Right kidney (tissue), 9 donors: Measurements from ENCODE around the gene SLC22A15.
"Not testable (repeated sequence)": the region's sequence is repeated elsewhere in the genome, so short reads cannot be mapped to it uniquely, and the experiment has no call there.

Experiments
- DNase-seq: peaks from one replicate; pipeline ENCODE4 v3.0.0-alpha.2; 2016
- long read RNA-seq, 8 donors: transcript quantifications; one replicate each; lab custom pipeline, GENCODE V29; 2026

SLC22A15 gene
- long read RNA-seq, donor 1: 0 reads
- long read RNA-seq, donor 2: 0 reads
- long read RNA-seq, donor 3, full-length matches to known transcripts: 2 of 2 reads
- long read RNA-seq, donor 3, partial matches to known transcripts: 0 of 2 reads
- long read RNA-seq, donor 3, other reads (novel, unspliced or antisense): 0 of 2 reads
- long read RNA-seq, donor 4, full-length matches to known transcripts: 1 of 1 reads
- long read RNA-seq, donor 4, partial matches to known transcripts: 0 of 1 reads
- long read RNA-seq, donor 4, other reads (novel, unspliced or antisense): 0 of 1 reads
- long read RNA-seq, donor 5: 0 reads
- long read RNA-seq, donor 6: 0 reads
- long read RNA-seq, donor 7, full-length matches to known transcripts: 1 of 1 reads
- long read RNA-seq, donor 7, partial matches to known transcripts: 0 of 1 reads
- long read RNA-seq, donor 7, other reads (novel, unspliced or antisense): 0 of 1 reads
- long read RNA-seq, donor 8: 0 reads

DNA sequence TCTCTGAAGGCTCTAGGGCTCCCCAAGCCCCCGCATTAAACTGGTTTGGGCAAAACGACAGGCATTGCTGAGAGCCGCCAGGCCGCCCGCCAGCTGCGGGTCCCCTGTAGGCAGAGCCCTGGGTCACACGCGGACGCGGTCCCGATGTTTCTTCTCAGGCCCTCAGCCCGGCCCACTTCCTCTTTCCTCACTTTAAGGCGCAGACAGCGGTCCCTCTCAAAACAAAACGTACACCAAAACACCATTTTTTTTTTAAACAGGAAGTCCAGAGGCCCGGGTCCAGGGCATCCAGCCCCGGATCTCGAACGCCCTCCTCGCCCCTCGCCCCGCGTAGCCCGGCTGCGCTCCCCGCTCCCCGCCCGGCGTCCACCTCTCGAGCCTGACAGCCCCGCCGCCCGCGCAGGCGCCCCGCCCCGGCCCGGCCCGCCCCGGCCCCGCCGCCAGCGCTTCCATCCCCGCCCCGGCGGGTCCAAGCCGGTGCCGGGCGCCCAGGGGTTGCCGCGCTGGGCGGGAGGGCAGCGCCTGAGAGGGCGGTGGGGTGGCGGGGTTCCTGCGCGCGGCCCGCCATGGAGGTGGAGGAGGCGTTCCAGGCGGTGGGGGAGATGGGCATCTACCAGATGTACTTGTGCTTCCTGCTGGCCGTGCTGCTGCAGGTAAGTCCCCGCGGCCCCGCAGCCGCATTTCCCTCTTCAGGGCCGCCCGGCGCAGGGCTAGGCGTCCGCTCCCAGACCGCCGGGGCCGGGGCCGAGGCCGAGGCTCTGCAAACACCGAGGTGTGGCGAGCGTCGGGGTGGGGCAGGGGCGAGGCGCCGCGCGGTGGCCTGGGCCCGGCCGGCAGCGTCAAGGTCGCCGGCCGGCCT is at the start of gene SLC22A15:
Gene SLC22A15, plus strand, starts transcription at position 452 of the 859 bp plus-strand sequence. Its CDS starts 115 bp downstream, at position 567.
- peak; percentile 77 for DNase-seq

DNA sequence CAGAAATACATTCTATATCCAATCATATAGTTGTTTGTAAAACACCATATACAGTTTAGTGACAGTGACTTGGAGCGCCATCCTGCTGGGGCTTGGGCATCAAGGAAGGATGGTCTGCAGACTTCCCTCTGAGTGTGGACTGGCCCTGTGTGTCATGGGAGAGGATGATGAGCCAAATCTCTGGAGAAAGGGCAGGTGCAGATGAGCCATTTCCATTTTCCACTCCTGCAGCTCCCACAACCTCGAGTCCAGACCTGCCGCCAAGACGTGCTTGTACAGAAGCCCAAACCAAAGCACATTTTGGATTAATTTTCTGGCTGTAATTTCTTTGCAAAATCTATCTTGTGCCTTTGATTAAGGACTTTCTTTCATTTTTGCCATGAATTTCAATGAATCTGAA is 48.3 kb upstream of the SLC22A15 start:
- no peak for DNase-seq

DNA sequence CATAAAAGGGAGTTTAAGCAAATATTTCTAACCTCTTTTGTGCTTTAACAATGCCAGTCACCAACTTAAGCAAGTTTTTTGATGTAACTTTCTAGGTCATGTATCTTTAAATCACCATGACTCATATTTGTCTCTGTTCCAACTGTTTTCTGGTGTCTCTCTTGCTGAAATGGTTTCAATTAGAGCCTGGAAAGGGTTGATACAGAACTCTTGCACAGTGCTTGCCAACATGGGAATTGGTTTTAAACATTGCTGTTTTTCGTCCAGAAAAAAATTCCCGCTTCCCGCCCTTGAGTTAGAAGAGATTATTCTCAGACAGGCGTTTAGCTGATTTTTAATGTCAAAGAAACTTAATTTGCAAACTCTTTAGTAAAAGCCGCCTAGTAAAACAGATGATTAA is 46.4 kb upstream of the SLC22A15 start:
- DNase-seq: no peak

DNA sequence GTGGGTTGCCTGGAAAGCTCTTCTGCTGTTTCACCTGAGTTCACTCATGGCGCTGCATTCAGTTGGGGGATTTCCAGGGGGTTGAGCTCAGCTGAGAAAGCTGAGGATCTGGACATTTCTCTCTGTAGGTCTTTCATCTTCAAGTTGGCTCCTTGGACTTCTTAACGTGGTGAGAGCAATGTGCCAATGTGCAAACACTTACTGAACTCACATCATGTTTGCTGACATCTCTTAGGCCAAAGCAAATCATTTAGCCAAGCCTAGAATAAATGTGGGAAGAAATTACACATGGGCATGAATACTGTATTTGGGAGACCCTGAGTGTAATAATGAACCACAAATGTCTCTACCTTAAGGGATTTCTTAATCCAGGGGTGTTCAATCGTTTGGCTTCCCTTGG is 42.7 kb upstream of the SLC22A15 start:
- no peak for DNase-seq

DNA sequence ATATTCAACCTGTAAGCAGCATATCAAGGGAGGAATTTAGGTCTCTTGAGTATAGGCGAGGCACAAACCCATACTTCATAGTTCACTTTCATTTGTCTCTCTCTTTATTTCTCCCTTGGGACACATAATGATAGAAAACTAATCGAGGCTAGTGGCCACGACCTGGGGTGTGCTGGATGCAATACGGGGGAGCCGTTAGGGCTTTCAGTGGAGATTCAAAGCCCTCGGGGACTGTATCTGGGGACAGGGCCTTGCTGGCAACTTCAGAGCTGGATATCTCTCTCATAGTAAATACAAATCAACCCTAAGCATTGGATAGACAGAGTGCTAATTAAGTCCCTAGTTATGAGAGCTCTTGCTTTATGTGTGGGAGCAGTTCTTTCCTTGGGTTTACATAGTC is 36.9 kb upstream of the SLC22A15 start:
- DNase-seq: no peak

DNA sequence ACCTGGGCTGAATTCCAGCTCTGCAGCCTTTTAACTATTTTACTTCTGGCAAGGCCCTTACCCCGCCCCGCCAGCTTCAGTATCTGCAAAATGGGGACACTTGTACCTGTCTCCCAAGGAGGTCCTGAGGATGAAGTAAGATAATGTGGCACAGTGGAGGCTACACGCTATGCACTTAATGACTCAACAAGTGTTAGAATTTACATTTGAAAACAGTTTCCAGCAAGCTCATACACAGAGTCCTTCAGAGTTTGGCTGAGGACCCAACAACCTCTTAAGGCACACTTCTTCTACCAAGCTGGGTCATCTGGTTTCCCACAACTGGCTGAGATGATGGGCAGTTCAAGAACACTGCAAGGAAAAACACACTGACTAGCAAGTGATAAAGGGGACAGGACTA is 30.2 kb upstream of the SLC22A15 start:
- DNase-seq: no peak

DNA sequence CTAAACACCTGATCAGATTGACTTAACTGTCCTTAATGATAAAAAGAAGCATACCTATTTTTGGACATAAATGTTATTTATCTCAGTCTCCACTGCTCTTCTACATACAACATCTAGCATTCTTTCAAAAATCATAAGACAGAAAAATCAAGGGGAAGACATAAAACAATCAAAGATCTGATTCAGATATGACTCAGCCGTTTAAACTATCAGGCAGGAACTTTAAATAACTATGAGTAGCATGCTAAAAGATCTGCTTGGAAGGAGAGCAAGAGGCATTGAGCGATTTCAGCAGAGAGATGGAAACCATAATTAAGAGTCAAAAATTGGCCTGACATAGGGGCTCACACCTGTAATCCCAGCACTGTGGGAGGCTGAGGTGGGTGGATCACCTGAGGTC is 27.2 kb upstream of the SLC22A15 start:
- DNase-seq: no peak

DNA sequence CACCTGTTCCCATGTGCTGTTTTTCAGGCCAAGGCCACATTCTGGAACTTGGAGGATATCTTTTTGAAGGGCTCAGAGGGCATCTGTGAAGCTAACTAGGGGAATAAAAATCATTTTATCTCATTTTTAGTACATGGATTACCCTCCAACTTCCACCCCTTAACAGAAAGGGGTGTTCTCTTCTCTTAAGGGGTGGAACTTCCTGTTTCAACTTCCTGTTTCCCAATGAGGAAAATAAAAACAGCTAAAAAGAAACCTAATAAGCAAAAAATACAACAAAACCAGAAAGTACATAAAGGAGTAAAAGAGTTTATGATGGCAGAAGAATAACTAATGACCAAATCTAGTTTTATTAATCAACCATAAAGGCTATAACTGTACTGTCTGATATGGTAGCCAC is 24.8 kb upstream of the SLC22A15 start:
- DNase-seq: no peak

DNA sequence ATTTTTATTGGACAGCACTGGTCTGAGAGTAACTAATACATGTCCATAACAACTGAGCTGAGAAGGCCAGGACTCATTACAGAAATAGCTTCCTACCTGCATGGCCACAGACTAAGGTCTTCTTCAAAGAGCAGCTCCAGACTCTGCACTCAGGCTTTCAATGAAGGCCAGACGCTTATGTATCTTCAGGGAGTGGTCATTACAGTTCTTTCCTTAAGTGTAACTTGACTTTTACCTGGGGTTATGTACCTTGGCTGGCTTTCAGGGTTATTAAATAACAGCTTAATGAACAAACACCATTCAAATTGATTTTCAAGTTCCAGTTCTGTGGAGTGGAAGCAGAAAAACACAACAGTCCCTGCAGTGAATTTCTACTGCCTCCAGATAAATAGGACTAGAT is 23.8 kb upstream of the SLC22A15 start:
- DNase-seq: no peak

DNA sequence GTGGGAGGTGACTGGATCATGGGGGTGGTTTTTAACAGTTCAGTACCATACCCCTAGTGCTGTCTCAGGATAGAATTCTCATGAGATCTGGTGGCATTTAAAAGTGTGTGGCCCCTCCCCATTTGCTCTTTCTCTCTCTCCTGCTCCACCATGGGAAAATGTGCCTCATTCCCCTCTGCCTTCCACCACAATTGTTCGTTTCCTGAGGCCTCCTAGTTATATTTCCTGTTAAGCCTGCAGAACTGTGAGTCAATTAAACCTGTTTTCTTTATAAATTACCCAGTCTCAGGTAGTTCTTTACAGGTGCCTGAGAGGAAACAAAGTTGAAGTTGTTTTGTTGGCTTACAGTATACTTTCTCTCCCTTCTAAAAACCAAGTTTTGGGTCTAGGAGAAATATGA is 23.1 kb upstream of the SLC22A15 start:
- DNase-seq: no peak

DNA sequence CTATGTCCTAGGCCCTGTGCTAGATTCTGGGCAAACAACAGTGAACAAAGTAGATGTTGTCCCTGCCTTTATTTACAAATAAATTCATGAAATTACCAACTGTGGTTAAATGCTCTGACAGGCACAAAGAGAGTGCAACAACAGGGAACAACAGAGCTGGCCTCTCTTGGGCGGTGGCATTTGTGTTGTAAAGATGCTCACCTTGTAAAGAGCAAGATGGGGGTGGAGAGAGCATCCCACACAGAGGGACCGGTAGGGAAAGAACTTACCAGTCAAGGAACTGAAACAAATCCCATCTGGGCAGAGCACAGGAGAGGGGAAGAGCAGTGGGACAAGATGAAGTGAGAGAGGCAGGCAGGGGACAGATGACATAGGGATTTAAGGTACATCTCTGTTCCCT is 21.6 kb upstream of the SLC22A15 start:
- DNase-seq: no peak

DNA sequence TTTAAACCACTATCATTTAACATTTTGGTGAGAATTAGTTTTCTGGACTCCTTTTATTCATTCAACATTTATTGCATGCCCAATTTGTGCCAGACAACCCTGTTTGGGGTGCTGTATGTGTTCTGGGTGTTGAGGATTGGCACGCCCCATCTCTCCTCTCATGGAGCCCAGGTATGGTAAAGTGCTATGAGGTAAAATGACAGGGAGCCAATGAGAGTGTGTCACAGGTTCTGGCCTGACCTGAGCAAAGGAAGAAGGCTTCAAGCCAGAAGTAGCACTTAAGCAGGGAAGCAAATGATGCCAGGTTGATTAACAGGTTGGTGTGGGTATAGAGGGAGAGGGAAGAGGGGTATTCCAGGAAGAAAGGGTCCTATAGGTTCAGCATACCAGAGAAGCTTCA is 21.1 kb upstream of the SLC22A15 start:
- no peak for DNase-seq

DNA sequence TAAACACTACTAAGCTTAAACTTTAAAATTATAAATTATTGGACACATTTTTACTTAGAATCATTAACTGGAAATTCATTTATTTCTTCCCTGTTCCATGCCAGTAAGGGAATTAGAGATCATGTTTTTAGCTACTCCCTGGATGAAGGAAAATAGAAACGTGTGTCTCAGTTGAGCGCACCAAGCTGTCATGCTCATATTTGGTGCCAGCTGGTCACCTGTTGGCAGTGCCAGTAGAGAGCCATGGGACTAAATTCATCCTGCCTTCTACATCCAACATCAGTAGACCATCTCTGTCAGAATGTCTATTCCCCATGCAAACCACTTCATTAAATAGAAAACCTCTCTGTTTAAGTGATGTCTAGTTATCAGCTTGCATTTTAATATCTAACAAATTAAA is 17.4 kb upstream of the SLC22A15 start:
- no peak for DNase-seq

DNA sequence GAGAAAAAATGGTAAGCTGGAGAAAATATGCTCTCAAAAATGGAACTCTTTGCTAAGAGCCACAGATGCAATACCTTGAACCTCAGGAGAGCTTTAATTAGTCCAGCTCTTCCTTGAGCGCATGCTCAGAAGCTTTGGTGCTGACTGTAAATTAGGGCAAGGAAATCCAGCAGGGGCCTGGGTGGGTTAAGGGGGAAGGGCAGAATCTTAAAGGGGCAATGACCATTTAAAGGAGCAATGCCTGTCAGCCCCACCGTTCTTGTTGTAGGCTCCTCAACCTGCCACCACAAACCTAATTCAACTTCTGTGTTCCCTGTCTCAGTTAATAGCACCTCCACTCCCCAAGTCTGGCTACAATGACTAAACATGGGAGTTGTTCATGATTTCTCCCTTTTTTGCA is 6.8 kb upstream of the SLC22A15 start:
- no peak for DNase-seq

DNA sequence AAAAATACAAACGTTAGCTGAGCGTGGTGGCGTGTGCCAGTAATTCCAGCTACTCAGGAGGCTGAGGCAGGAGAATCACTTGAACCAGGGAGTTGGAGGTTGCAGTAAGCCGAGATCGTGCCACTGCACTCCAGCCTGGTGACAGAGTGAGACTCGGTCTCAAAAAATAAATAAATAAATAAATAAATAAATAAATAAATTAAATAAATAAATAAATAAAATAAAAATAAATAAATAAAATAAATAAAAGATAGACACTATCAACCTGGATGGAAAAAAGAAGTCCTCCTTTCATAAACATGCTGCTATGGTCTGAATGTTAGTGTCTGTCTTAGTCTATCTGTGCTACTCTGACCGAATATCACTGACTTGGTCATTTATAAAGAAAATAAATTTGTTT is 4.5 kb upstream of the SLC22A15 start:
- DNase-seq: not testable (repeated sequence)

DNA sequence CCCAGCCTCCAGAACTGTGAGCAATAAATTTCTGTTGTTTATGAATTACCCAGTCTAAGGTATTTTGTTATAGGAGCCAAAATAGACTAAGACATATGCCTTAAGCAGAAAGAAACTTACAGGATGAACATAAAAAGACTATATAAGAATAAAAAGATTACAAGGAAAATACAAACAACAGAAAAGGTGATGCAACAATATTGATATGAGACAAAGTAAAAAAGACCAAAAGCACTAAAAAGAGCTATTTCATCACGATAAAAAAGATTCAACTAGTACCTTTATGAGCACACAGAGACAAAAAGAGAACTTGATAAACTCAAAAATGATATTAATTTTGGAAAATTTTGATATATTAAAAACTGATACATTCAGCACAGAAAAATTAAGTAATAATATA is 3.2 kb upstream of the SLC22A15 start:
- no peak for DNase-seq

DNA sequence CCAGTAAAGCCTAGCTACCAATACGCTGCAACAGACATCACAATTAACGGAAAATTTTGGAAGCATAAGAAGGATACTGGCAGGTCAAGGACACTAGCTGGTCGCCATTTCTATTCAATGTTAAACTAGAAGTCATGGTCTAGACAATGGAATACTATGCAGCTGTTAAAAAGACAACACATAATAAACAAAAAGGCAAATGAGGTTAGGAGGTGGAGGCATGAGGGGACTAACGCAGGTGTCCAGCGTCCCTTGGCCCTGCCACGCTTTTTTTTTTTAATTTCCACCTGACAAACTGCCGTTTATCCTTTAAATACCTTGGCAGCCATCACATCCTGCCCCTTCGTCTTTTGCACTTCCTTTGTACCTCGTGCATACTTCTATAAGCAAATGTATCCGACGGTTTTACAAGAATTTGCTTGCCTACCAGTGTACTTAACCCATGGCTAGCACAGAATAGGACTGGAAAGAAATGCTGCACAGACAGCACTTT is 698 bp upstream of the SLC22A15 start:
- DNase-seq: no peak

DNA sequence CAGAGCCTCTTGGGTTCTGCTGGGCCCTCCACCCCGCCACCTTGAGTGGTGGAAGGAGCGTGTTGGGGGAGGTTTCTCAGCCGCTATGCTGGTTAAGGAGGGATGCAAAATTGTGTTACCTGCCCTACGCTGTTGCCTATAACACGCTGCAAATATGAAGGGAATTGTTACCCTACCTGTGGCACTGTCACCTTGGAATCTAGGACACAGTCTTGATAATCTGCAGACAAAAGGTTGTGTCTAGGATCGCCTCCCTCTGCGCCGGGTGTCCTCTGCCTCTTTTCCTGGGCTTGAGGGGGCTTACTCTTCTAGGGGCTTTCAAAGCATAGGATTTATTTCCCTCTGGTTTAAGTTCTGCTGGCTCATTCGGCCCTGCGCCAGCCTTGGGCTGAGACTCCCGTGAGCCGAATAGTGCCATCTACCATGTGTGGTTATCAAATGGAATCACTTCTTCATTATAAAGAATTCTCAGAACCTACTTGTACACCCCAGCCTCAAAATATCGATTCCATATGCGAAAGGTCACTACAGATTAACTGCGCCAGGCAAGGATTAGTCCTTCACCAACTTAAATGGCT is 697 bp downstream of the SLC22A15 start:
- no peak for DNase-seq

DNA sequence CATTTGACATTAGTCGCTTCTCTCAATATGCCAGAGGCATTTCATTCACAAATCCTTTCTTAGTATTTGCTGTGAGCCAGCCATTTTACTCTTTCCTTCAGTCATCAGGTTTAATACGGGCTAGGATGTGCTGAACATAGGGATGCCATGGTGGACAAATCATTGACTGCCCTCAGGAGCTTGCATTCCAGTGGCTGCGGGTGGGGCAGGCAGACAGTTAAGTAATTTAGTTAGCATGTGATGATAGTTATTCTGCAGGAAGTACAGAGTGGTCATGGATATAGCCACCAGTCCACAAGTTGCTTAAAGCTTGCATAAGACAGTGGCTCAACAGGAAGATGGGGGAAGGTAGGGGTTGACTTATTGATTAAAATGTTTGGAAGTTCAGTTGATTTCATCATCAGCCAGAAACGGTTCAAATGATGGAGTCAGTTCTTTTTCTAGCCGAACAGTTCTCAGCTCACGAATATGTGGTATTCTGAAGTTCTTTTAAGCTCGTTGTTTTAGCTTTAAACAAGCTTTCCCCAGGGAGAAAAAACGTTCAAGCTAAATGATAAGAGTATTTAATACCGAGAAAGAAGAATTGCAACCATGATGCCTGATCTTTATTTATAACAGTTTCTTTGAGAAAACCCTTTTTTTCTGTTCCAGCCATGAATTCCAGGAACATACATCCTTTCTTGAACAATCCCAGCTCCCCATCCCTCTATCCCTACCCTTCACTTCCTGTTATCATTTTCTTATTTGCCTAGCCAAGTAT is 1.4 kb downstream of the SLC22A15 start:
- no peak for DNase-seq

DNA sequence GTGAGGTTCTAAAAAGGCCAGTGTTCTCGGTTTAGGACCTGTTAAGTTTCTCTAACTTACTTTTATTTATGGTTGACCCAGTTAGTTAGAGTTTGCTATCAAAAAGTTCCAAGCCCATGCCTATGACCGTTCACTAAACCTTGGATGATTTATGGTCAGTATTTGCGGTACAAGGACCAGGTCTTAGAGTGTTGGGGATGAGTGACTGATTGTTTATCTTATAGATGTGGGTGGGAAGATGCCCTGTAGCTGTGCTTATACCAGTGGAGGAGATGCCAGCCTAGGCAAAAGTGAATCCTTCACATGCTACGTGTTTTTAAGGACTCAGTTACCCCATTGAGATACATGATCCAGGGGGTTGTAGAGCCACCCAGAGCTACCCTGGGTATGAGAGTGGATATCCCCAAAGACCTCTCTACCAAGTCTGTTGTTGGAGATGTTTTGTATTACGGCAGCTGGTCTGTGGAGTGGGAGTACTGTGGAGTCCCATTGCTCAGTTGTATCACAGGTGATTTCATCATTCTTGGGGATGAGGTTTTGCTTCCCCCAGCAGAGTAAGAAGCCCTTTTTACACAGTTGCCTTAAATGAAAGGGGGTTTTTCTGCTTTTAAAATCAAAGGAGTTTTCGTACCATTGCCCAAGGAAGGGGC is 2.1 kb downstream of the SLC22A15 start:
- no peak for DNase-seq

DNA sequence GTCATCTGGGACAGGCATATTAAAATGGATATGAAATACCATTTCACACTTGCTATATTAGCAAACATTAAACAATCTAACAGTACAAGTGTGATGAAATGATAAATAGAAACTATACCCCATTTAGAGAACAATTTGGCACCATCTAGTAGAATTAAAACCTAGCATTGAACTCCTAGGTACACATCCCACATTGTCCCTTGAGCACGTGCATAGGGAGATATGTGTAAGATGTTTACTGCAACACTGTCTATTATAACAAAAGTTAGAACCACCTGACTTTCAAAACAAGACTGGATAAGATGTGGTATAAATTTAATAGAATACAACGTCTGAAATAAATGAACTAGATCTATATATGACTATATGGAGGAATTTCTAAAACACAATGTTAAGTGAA is 3.8 kb downstream of the SLC22A15 start:
- no peak for DNase-seq
